BJ (cell line): ENCODE data around the gene HMHB1. TPM values are rescaled to one million over a fixed set of nuclear protein-coding genes. Genes with fewer than 3 reads are reported as not detected.

Experiments used
- CTCF ChIA-PET: fragments of 350-600 bp; formaldehyde crosslinking; extraction: SDS; loops from one replicate; lab custom pipeline; 2021; ENCODE audit warnings: antibody characterized with exemption, inconsistent platforms; lab: Yijun Ruan, JAX
- POLR2A ChIA-PET: fragments of 300-600 bp; sonication (Branson Sonifier 250); formaldehyde crosslinking; extraction: SDS; loops from one replicate; lab custom pipeline; 2021; ENCODE audit warnings: antibody characterized with exemption; lab: Charles Lee
- DNase-seq: peaks from one replicate; pipeline ENCODE4 v3.0.0-alpha.2; 2011; ENCODE audit warnings: low read depth
- H3K27me3 ChIP-seq: 2 replicates; pipeline ENCODE4 v1.6.0; 2011; ENCODE audit warnings: low read length; ENCODE audit not compliant: control insufficient read depth, insufficient read depth
- H3K36me3 ChIP-seq: 2 replicates; pipeline ENCODE4 v1.5.1; 2011; ENCODE audit warnings: low read length; ENCODE audit not compliant: control insufficient read depth, insufficient read depth
- H3K4me3 ChIP-seq: 2 replicates; pipeline ENCODE4 v1.5.1; 2011; ENCODE audit warnings: low read depth, mild to moderate bottlenecking, control low read depth, low read length
- CTCF ChIP-seq: IDR thresholded peaks from 2 replicates; pipeline ENCODE4 v1.5.1; 2011; ENCODE audit warnings: low read depth, mild to moderate bottlenecking, control low read depth, inconsistent platforms, low read length, moderate library complexity; ENCODE audit not compliant: insufficient read depth
- polyA plus RNA-seq: library from polyadenylated mRNA; depleted of rRNA; stranded (reverse); fragments of >200 nt; gene quantifications from 2 replicates; pipeline ENCODE4 v1.2.3, GENCODE V29; 2011

HMHB1 gene
- polyA plus RNA-seq, 1 experiment: not detected

DNA sequence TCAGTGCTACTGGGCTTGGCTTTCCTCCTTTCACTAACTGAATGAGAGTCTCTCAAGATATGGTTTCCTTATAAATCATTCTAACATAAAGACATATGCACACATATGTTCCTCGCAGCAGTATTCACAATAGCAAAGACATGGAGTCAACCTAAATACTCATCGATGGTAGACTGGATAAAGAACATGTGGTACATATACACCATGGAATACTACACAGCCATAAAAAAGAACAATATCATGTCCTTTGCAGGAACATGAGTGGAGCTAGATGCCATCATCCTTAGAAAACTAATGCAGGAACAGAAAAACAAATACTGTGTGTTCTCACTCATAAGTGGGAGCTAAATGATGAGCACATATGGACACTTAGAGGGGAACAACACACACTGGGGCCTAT lies 32.5 kb upstream of the HMHB1 start:
- TF ChIP-seq CTCF: no peak
- Histone ChIP-seq H3K27me3 (no peaks in the 10 kb centered on the region), H3K4me3 (no peak overlapping the region), H3K36me3 (no peaks in the 10 kb centered on the region)
- DNase-seq: no peak
- ChIA-PET CTCF (interaction anchor here (0.6 to 1.0 kb wide), 2 partner anchors 35 to 40 kb away, joined by 3 read pairs; no protein-coding TSS in a partner anchor), POLR2A (no interaction called here)

GRCh38 chr5:143781993-143782520 lies 29.9 kb upstream of the HMHB1 start:
- Histone ChIP-seq H3K27me3 (no peaks in the 10 kb centered on the region), H3K36me3 (no peaks in the 10 kb centered on the region), H3K4me3 (no peak overlapping the region)
- ChIA-PET CTCF (interaction anchor here (1.2 kb wide), 1 partner anchor 15 kb away, joined by 4 read pairs; no protein-coding TSS in a partner anchor), POLR2A (no interaction called here)
- no peak for TF ChIP-seq CTCF
- no peak for DNase-seq

- ChIA-PET CTCF (interaction anchor here (1.2 kb wide), 1 partner anchor 14 kb away, joined by 4 read pairs; no protein-coding TSS in a partner anchor), POLR2A (no interaction called here)
- no peak for TF ChIP-seq CTCF
- Histone ChIP-seq H3K36me3 (no peaks in the 10 kb centered on the region), H3K27me3 (no peaks in the 10 kb centered on the region), H3K4me3 (no peak overlapping the region)
- DNase-seq: no peak
These were observed 29.2 kb upstream of the HMHB1 start for GRCh38 chr5:143782588-143783386.

GRCh38 chr5:143788401-143788800 lies 23.6 kb upstream of the HMHB1 start:
- Histone ChIP-seq H3K27me3 (no peaks in the 10 kb centered on the region), H3K4me3 (no peak overlapping the region), H3K36me3 (no peaks in the 10 kb centered on the region)
- no peak for TF ChIP-seq CTCF
- ChIA-PET POLR2A (no interaction called here), CTCF (no interaction called here)
- DNase-seq: no peak

GRCh38 chr5:143790457-143791112 lies 21.4 kb upstream of the HMHB1 start:
- ChIA-PET CTCF (interaction anchor here (1.0 kb wide), 1 partner anchor 11 kb away, joined by 4 read pairs; no protein-coding TSS in a partner anchor), POLR2A (no interaction called here)
- no peak for TF ChIP-seq CTCF
- Histone ChIP-seq H3K36me3 (no peaks in the 10 kb centered on the region), H3K27me3 (no peaks in the 10 kb centered on the region), H3K4me3 (no peak overlapping the region)
- DNase-seq: no peak
